AG04449 (cell line): Measurements from ENCODE around the gene PKN2.

Source experiments
- CTCF ChIA-PET: fragments of 350-600 bp; formaldehyde crosslinking; extraction: SDS; loops from one replicate; lab custom pipeline; 2021; ENCODE audit warnings: antibody characterized with exemption; lab: Yijun Ruan, JAX
- POLR2A ChIA-PET: fragments of 400-600, 350-600 bp; formaldehyde crosslinking; extraction: SDS; loops from one replicate; lab custom pipeline; 2020; ENCODE audit warnings: antibody characterized with exemption, inconsistent platforms; lab: Yijun Ruan, JAX
- DNase-seq: peaks from one replicate; pipeline ENCODE4 v3.0.0-alpha.2; 2010; ENCODE audit warnings: low read depth, low spot score
- H3K4me3 ChIP-seq: 2 replicates; pipeline ENCODE4 v1.5.1; 2011; ENCODE audit warnings: low read depth, mild to moderate bottlenecking, control low read depth, low read length
- TF ChIP-seq, protein P1 (sequence below): IDR thresholded peaks from one replicate; pipeline ENCODE4 v1.5.1; 2011; ENCODE audit warnings: mild to moderate bottlenecking, moderate library complexity, low read length, control low read depth, inconsistent platforms; ENCODE audit not compliant: insufficient read depth; ENCODE audit errors: missing control alignments

PKN2 gene

DNA sequence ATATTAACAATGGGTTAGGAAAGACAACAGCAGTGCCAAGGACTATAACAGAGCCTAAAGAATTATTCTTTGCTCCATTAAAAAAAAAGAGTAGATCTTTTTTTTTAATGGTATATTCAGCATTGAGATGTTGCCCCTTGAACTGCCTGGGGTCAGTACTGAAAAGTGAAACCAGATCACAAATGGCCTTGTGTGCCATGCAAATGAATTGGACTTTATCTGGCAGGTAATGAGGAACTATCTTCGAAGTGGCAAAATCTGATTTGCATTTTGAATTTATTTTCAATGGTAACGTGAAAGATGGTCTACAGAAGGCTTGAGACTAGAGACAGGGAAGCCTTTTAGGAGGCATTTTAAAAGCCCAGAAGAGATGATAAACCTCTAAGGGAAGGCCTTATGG, 21.4 kb upstream of the PKN2 start:
- H3K4me3 ChIP-seq, result no peak overlapping the region
- DNase-seq, result no peak
- ChIA-PET CTCF (no interaction called here), POLR2A (no interaction called here)
- TF ChIP-seq, protein P1, sequence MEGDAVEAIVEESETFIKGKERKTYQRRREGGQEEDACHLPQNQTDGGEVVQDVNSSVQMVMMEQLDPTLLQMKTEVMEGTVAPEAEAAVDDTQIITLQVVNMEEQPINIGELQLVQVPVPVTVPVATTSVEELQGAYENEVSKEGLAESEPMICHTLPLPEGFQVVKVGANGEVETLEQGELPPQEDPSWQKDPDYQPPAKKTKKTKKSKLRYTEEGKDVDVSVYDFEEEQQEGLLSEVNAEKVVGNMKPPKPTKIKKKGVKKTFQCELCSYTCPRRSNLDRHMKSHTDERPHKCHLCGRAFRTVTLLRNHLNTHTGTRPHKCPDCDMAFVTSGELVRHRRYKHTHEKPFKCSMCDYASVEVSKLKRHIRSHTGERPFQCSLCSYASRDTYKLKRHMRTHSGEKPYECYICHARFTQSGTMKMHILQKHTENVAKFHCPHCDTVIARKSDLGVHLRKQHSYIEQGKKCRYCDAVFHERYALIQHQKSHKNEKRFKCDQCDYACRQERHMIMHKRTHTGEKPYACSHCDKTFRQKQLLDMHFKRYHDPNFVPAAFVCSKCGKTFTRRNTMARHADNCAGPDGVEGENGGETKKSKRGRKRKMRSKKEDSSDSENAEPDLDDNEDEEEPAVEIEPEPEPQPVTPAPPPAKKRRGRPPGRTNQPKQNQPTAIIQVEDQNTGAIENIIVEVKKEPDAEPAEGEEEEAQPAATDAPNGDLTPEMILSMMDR, result no peak

DNA sequence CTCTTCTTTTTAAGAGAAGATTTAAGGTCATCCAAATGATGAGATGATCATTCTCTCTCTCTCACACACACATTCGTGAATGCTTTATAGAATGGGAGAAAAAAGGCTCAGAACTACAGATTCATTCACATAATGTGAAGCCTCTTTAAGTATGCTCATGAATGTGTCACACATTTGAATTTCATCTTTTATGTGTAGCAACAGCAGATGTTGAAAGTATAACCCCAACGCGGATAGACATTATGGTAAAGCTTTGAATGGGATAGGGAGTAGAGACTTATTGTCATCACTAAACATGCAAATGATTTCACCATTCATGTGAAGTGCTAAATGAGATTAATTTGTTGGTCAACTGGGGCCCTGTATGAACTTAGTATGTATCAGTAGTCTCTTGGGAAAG, 15.7 kb upstream of the PKN2 start:
- no peak overlapping the region for H3K4me3 ChIP-seq
- DNase-seq, result no peak
- CTCF ChIA-PET, result interaction anchor here (1.1 to 1.7 kb wide), 3 partner anchors 10 to 13 kb away, joined by 3 to 9 read pairs (median 4); no protein-coding TSS in a partner anchor
- POLR2A ChIA-PET, result no interaction called here
- TF ChIP-seq, protein P1, result no peak

DNA sequence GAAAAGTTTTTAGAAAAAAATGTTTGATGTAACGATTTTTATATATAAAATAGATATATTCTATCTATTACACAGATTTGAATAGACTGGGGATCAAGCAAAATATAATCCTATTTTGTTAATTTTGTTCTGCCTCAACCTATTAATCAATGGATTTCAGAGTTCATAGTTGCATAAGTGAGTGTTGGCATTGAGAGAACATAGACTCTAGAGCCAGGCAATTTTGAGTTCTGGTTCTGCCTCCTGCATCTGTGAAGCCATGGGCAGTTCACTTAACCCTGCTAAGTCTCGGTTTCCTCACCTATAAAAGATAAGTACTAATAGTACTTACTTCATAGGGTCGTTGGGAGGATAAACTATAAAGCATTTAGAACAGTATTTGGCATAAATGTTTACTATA, 13.6 kb upstream of the PKN2 start:
- H3K4me3 ChIP-seq, result no peak overlapping the region
- ChIA-PET CTCF (interaction anchor here (2.4 kb wide), 1 partner anchor 14 kb away, joined by 18 read pairs; no protein-coding TSS in a partner anchor), POLR2A (no interaction called here)
- TF ChIP-seq, protein P1, result no peak
- DNase-seq, result no peak

DNA sequence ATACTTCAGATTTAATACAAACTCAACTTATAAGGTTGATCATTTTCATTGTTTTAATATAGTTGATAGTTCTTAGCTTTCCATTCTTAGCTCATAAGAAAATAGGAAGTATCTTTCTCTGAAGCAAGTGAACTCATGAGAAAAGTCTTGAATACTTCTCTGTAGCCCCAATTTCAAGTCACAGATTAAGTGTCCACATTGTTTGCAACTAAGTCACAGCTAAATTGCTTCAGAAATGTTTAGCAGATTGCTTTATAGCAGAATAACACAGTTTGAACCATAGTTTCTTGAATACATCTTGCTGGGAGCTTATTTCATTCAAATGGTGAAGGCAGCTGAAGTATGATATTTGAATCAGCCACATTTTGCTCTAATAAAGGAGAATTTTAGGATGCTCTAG, 10.6 kb upstream of the PKN2 start:
- no peak overlapping the region for H3K4me3 ChIP-seq
- ChIA-PET POLR2A (no interaction called here), CTCF (no interaction called here)
- TF ChIP-seq, protein P1, result no peak
- DNase-seq, result no peak

DNA sequence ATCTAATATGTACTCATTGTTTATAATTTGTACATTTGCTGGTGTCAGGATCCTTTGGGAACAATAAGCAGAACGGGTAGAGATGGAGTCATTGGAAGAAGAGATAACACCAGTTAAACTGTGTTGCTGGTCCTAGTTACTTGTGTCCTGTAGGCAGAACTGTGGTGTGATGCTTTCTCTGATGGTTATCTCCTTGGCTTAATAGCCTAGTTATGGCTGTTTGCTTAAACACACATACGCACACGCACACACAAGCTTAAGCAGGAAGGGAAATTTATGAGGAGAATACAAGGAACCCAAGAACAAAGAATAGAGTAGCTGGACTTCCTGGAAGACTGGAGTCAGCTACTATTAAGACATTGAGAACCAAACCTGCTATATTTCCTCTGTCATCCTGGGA, 5.7 kb upstream of the PKN2 start:
- ChIA-PET CTCF (no interaction called here), POLR2A (no interaction called here)
- H3K4me3 ChIP-seq, result no peak overlapping the region
- TF ChIP-seq, protein P1, result no peak
- no peak for DNase-seq

DNA sequence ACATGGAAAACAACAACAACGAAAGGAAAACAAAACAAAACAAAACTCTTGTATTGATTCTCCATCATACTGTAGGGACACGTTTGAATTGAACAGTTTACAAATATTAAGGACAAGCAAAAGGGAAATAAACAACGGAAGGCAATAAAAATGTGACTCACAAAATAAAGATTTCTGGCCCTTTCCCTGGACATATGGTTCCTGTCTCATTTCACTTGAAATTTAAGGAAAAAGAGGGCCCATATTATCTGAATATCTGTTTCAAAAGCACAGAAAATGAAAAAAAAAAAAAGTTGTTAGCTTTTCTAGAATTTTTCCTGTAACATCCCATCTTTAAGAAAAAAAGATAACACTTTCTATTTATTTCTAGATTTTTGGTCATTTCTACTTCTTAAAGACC, 3.6 kb upstream of the PKN2 start:
- ChIA-PET POLR2A (no interaction called here), CTCF (interaction anchor here (1.3 kb wide), 1 partner anchor 23 kb away, joined by 4 read pairs; no protein-coding TSS in a partner anchor)
- no peak for DNase-seq

More for the DNA sequence above, 3.6 kb upstream of the PKN2 start:
- TF ChIP-seq, protein P1, result no peak
- no peak overlapping the region for H3K4me3 ChIP-seq
